Measurements from ENCODE around the gene GCKR. TPM values are rescaled to one million over a fixed set of nuclear protein-coding genes. Genes with fewer than 3 reads are reported as not detected.
"Not testable (repeated sequence)": the region's sequence is repeated elsewhere in the genome, so short reads cannot be mapped to it uniquely, and the experiment has no call there.

GCKR gene
- total RNA-seq, 1 experiment from 2014 or later = 0.11 TPM

DNA sequence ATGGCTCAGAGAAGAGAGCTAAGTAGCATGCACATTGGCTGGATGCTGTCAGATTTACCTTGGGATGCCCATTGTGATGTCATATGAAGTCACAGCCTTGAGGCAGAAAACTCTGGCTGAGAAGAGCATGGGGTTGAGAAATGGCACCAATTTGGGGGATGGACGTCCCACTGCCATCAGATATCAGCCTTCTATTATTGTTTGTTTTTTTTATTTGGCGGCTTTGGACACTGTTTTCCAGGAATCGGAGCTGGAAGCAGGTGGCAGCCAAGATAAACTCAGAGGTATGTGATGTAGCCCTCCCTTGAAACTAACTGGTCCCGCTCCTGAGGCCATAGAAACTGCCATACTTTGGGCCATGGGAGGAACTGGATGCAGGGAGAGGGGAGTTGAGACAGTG, 40.6 kb downstream of the GCKR start:
- no peak for TF ChIP-seq CTCF (conservative IDR thresholded peaks at IDR 0.05)
- H3K79me2 ChIP-seq (ENCODE audit: insufficient read depth, low read length) = no peaks in the 10 kb centered on the region
- H3K27me3 ChIP-seq (ENCODE audit: insufficient read depth, low read length) = no peaks in the 10 kb centered on the region
- H4K8ac ChIP-seq (replicated peaks; ENCODE audit: insufficient read length, low read depth, low read length) = no peak overlapping the region
- no peak overlapping the region for H3K56ac ChIP-seq (ENCODE audit: insufficient read length, low read depth, low read length)
- DNase-seq = no peak
- no peak overlapping the region for H2BK5ac ChIP-seq (ENCODE audit: insufficient read length, low read length)
- H3K4me2 ChIP-seq (ENCODE audit: insufficient read depth, insufficient read length, low read length) = no peak overlapping the region
- Mint-ChIP-seq H3K4me3 (no peak overlapping the region), H3K27me3 (ENCODE audit: low read depth) (peaks cover 19% of the 10 kb centered on the region), H3K27ac (no peak overlapping the region; a peak in 1 of 7 replicates), H3K9me3 (peaks cover 6 to 12% of the 10 kb centered on the region in 2 experiments; a peak in 3 of 5 replicates), H3K4me1 (no peaks in the 10 kb centered on the region), H3K36me3 (ENCODE audit: insufficient read depth in 1 of 3, low read depth in 3 of 3) (no peaks in the 10 kb centered on the region)
- no peak overlapping the region for H3K14ac ChIP-seq (ENCODE audit: insufficient read depth, low read length)
- H4K20me1 ChIP-seq (ENCODE audit: control insufficient read depth, insufficient read depth, insufficient read length) = no peaks in the 10 kb centered on the region
- no peak overlapping the region for H2AFZ ChIP-seq (ENCODE audit: low read length)
- no peaks in the 10 kb centered on the region for H3K79me1 ChIP-seq (ENCODE audit: insufficient read depth, low read depth, low read length, poor library complexity, severe bottlenecking)
- H3K4ac ChIP-seq (ENCODE audit: low read depth, low read length) = no peak overlapping the region
- no peak overlapping the region for H2BK120ac ChIP-seq (ENCODE audit: low read depth, low read length, poor library complexity, severe bottlenecking)
- H3K23ac ChIP-seq (ENCODE audit: insufficient read length, low read depth, low read length) = no peak overlapping the region
- peak overlapping the region; percentile 75 for H4K5ac ChIP-seq (ENCODE audit: insufficient read length, low read depth, low read length)
- H3K9ac ChIP-seq (ENCODE audit: extremely low read depth, insufficient read length, low read length) = no peak overlapping the region
- H3K18ac ChIP-seq (ENCODE audit: insufficient read length, low read depth, low read length) = no peak overlapping the region
- no peak overlapping the region for H2BK15ac ChIP-seq (ENCODE audit: low read depth, low read length)
- H3K27ac ChIP-seq (ENCODE audit: insufficient read length, low read depth, low read length) = no peak overlapping the region
- H2BK20ac ChIP-seq (ENCODE audit: low read depth, low read length, poor library complexity, severe bottlenecking) = no peak overlapping the region
- no peaks in the 10 kb centered on the region for H3K9me3 ChIP-seq (ENCODE audit: control insufficient read depth, low read depth, low read length)
- no CpG with 5 or more reads among the region's 4 CpGs for WGBS (ENCODE audit: extremely low coverage, insufficient read length, low lambda C conversion rate)
- no peaks in the 10 kb centered on the region for H3K23me2 ChIP-seq (ENCODE audit: insufficient read length, low read depth, low read length, poor library complexity, severe bottlenecking)
- no peaks in the 10 kb centered on the region for H3K4me1 ChIP-seq (ENCODE audit: insufficient read depth, low read length)
- H2BK12ac ChIP-seq (ENCODE audit: insufficient read length, low read depth, low read length) = no peak overlapping the region
- H3T11ph ChIP-seq (ENCODE audit: low read length) = no peak overlapping the region
- no peak overlapping the region for H2AK5ac ChIP-seq (ENCODE audit: insufficient read length, low read length)
- no peak overlapping the region for H4K91ac ChIP-seq (ENCODE audit: insufficient read length, low read depth, low read length)

DNA sequence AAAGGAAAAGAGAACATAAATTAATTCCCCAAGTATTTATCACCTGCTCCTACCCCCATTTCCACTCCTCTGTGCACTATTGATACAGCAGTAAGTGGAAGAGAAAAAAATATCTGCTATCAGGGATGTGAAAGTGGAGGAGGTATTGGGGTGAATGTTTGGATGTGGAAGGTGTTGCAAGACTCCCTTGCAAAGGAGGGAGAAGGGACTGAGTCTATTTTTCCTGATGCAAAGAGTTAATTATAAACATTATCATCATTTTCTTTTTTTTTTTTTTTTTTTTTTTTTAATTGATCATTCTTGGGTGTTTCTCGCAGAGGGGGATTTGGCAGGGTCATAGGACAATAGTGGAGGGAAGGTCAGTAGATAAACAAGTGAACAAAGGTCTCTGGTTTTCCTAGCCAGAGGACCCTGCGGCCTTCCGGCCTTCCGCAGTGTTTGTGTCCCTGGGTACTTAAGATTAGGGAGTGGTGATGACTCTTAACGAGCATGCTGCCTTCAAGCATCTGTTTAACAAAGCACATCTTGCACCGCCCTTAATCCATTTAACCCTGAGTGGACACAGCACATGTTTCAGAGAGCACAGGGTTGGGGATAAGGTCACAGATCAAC, 42.3 kb downstream of the GCKR start:
- H3K4me1 ChIP-seq (ENCODE audit: insufficient read depth, low read length); H3K79me1 ChIP-seq (ENCODE audit: insufficient read depth, low read depth, low read length, poor library complexity, severe bottlenecking); H4K20me1 ChIP-seq (ENCODE audit: control insufficient read depth, insufficient read depth, insufficient read length); H3K36me3 Mint-ChIP-seq (ENCODE audit: insufficient read depth in 1 of 3, low read depth in 3 of 3); H3K4me2 ChIP-seq (ENCODE audit: insufficient read depth, insufficient read length, low read length); H3K14ac ChIP-seq (ENCODE audit: insufficient read depth, low read length); H3K4me3 Mint-ChIP-seq; H3K56ac ChIP-seq (ENCODE audit: insufficient read length, low read depth, low read length); H3K27ac Mint-ChIP-seq; H3K27me3 ChIP-seq (ENCODE audit: insufficient read depth, low read length); H2BK5ac ChIP-seq (ENCODE audit: insufficient read length, low read length); H3K4me1 Mint-ChIP-seq; H4K5ac ChIP-seq (ENCODE audit: insufficient read length, low read depth, low read length); H3K9me3 ChIP-seq (ENCODE audit: control insufficient read depth, low read depth, low read length); H3K23me2 ChIP-seq (ENCODE audit: insufficient read length, low read depth, low read length, poor library complexity, severe bottlenecking); H2BK20ac ChIP-seq (ENCODE audit: low read depth, low read length, poor library complexity, severe bottlenecking); H4K8ac ChIP-seq (replicated peaks; ENCODE audit: insufficient read length, low read depth, low read length); H2BK12ac ChIP-seq (ENCODE audit: insufficient read length, low read depth, low read length); H4K91ac ChIP-seq (ENCODE audit: insufficient read length, low read depth, low read length); H3K27ac ChIP-seq (ENCODE audit: insufficient read length, low read depth, low read length); H3K9ac ChIP-seq (ENCODE audit: extremely low read depth, insufficient read length, low read length); H3K23ac ChIP-seq (ENCODE audit: insufficient read length, low read depth, low read length); H3K18ac ChIP-seq (ENCODE audit: insufficient read length, low read depth, low read length); H2AK5ac ChIP-seq (ENCODE audit: insufficient read length, low read length); H2AFZ ChIP-seq (ENCODE audit: low read length); DNase-seq; H2BK15ac ChIP-seq (ENCODE audit: low read depth, low read length); H3K4ac ChIP-seq (ENCODE audit: low read depth, low read length); H2BK120ac ChIP-seq (ENCODE audit: low read depth, low read length, poor library complexity, severe bottlenecking); H3T11ph ChIP-seq (ENCODE audit: low read length); H3K79me2 ChIP-seq (ENCODE audit: insufficient read depth, low read length): not testable (repeated sequence)
- no CpG with 5 or more reads among the region's 6 CpGs for WGBS (ENCODE audit: extremely low coverage, insufficient read length, low lambda C conversion rate)
- H3K9me3 Mint-ChIP-seq = peaks cover 6 to 12% of the 10 kb centered on the region in 2 experiments; a peak in 3 of 5 replicates
- peaks cover 19% of the 10 kb centered on the region for H3K27me3 Mint-ChIP-seq (ENCODE audit: low read depth)

All from H9 (cell line).